GM12892 (cell line): ENCODE results near the gene SMG9.

ENCODE experiments used
- POLR2A ChIP-seq: IDR thresholded peaks from 2 replicates; pipeline ENCODE4 v1.6.1; 2011; ENCODE audit warnings: low read depth, low read length, control low read depth
- POLR2AphosphoS5 ChIP-seq: IDR thresholded peaks from 2 replicates; pipeline ENCODE4 v1.6.1; 2011; ENCODE audit warnings: low read depth, low read length, control low read depth
- TAF1 ChIP-seq: IDR thresholded peaks from 2 replicates; pipeline ENCODE4 v1.6.1; 2011; ENCODE audit warnings: low read depth, mild to moderate bottlenecking, control low read depth, low read length, borderline replicate concordance

GRCh38 chr19:43690890-43691289 is 63.9 kb downstream of the SMG9 start:
- TF ChIP-seq POLR2A (no peak), POLR2AphosphoS5 (no peak), TAF1 (no peak)
